ENCODE results near the gene ATG7.

ATG7 gene

GRCh38 chr3:11413071-11413470, 140.9 kb downstream of the ATG7 start:
- Histone ChIP-seq H3K4me1 (ENCODE audit: insufficient read depth, low read length) (no peaks in the 10 kb centered on the region), H3K36me3 (ENCODE audit: insufficient read depth, low read length) (no peaks in the 10 kb centered on the region), H3K9me3 (ENCODE audit: low read length) (no peaks in the 10 kb centered on the region), H3K4me3 (ENCODE audit: low read depth in 1 of 2, low read length in 2 of 2) (no peak overlapping the region), H3K9ac (ENCODE audit: low read length) (no peak overlapping the region), H3K27me3 (ENCODE audit: control insufficient read depth in 1 of 2, insufficient read depth in 2 of 2, low read length in 2 of 2) (no peaks in the 10 kb centered on the region), H3K27ac (ENCODE audit: low read depth, low read length) (no peak overlapping the region)

- no peak overlapping the region for H3K9ac ChIP-seq (ENCODE audit: low read length)
- H3K27ac ChIP-seq (ENCODE audit: low read depth, low read length), result no peak overlapping the region
- H3K4me1 ChIP-seq (ENCODE audit: insufficient read depth, low read length), result no peaks in the 10 kb centered on the region
- H3K36me3 ChIP-seq (ENCODE audit: insufficient read depth, low read length), result no peaks in the 10 kb centered on the region
- no peaks in the 10 kb centered on the region for H3K27me3 ChIP-seq (ENCODE audit: control insufficient read depth in 1 of 2, insufficient read depth in 2 of 2, low read length in 2 of 2)
- H3K4me3 ChIP-seq (ENCODE audit: low read depth in 1 of 2, low read length in 2 of 2), result no peak overlapping the region
- H3K9me3 ChIP-seq (ENCODE audit: low read length), result no peaks in the 10 kb centered on the region
Measured at GRCh38 chr3:11415099-11415498, 142.9 kb downstream of the ATG7 start.

- Histone ChIP-seq H3K9ac (ENCODE audit: low read length) (no peak overlapping the region), H3K9me3 (ENCODE audit: low read length) (no peaks in the 10 kb centered on the region), H3K4me1 (ENCODE audit: insufficient read depth, low read length) (no peaks in the 10 kb centered on the region), H3K4me3 (ENCODE audit: low read depth in 1 of 2, low read length in 2 of 2) (no peak overlapping the region), H3K27me3 (ENCODE audit: control insufficient read depth in 1 of 2, insufficient read depth in 2 of 2, low read length in 2 of 2) (no peaks in the 10 kb centered on the region), H3K27ac (ENCODE audit: low read depth, low read length) (no peak overlapping the region), H3K36me3 (ENCODE audit: insufficient read depth, low read length) (no peaks in the 10 kb centered on the region)
Measured at GRCh38 chr3:11420066-11420465, 147.9 kb downstream of the ATG7 start.

- H3K9me3 ChIP-seq (ENCODE audit: low read length), result no peaks in the 10 kb centered on the region
- no peaks in the 10 kb centered on the region for H3K36me3 ChIP-seq (ENCODE audit: insufficient read depth, low read length)
- no peaks in the 10 kb centered on the region for H3K4me1 ChIP-seq (ENCODE audit: insufficient read depth, low read length)
- H3K27me3 ChIP-seq (ENCODE audit: control insufficient read depth in 1 of 2, insufficient read depth in 2 of 2, low read length in 2 of 2), result no peaks in the 10 kb centered on the region
- no peak overlapping the region for H3K4me3 ChIP-seq (ENCODE audit: low read depth in 1 of 2, low read length in 2 of 2)
- no peak overlapping the region for H3K27ac ChIP-seq (ENCODE audit: low read depth, low read length)
- no peak overlapping the region for H3K9ac ChIP-seq (ENCODE audit: low read length)
Measured at GRCh38 chr3:11422291-11422690, 150.1 kb downstream of the ATG7 start.

GRCh38 chr3:11423868-11424267, 151.7 kb downstream of the ATG7 start:
- Histone ChIP-seq H3K9me3 (ENCODE audit: low read length) (no peaks in the 10 kb centered on the region), H3K36me3 (ENCODE audit: insufficient read depth, low read length) (no peaks in the 10 kb centered on the region), H3K4me3 (ENCODE audit: low read depth in 1 of 2, low read length in 2 of 2) (no peak overlapping the region), H3K27me3 (ENCODE audit: control insufficient read depth in 1 of 2, insufficient read depth in 2 of 2, low read length in 2 of 2) (no peaks in the 10 kb centered on the region), H3K27ac (ENCODE audit: low read depth, low read length) (no peak overlapping the region), H3K9ac (ENCODE audit: low read length) (no peak overlapping the region), H3K4me1 (ENCODE audit: insufficient read depth, low read length) (no peaks in the 10 kb centered on the region)

- Histone ChIP-seq H3K4me1 (ENCODE audit: insufficient read depth, low read length) (no peaks in the 10 kb centered on the region), H3K4me3 (ENCODE audit: low read depth in 1 of 2, low read length in 2 of 2) (no peak overlapping the region), H3K36me3 (ENCODE audit: insufficient read depth, low read length) (no peaks in the 10 kb centered on the region), H3K9ac (ENCODE audit: low read length) (no peak overlapping the region), H3K27ac (ENCODE audit: low read depth, low read length) (no peak overlapping the region), H3K27me3 (ENCODE audit: control insufficient read depth in 1 of 2, insufficient read depth in 2 of 2, low read length in 2 of 2) (no peaks in the 10 kb centered on the region), H3K9me3 (ENCODE audit: low read length) (no peaks in the 10 kb centered on the region)
Measured at GRCh38 chr3:11424277-11424676, 152.1 kb downstream of the ATG7 start.

- Histone ChIP-seq H3K4me1 (ENCODE audit: insufficient read depth, low read length) (peaks cover 10% of the 10 kb centered on the region), H3K9me3 (ENCODE audit: low read length) (no peaks in the 10 kb centered on the region), H3K27me3 (ENCODE audit: control insufficient read depth in 1 of 2, insufficient read depth in 2 of 2, low read length in 2 of 2) (no peaks in the 10 kb centered on the region), H3K4me3 (ENCODE audit: low read depth in 1 of 2, low read length in 2 of 2) (no peak overlapping the region), H3K36me3 (ENCODE audit: insufficient read depth, low read length) (no peaks in the 10 kb centered on the region), H3K27ac (ENCODE audit: low read depth, low read length) (no peak overlapping the region), H3K9ac (ENCODE audit: low read length) (no peak overlapping the region)
Measured at GRCh38 chr3:11430207-11430606, 158.0 kb downstream of the ATG7 start.

- Histone ChIP-seq H3K4me3 (ENCODE audit: low read depth in 1 of 2, low read length in 2 of 2) (no peak overlapping the region), H3K27me3 (ENCODE audit: control insufficient read depth in 1 of 2, insufficient read depth in 2 of 2, low read length in 2 of 2) (no peaks in the 10 kb centered on the region), H3K9ac (ENCODE audit: low read length) (no peak overlapping the region), H3K4me1 (ENCODE audit: insufficient read depth, low read length) (peaks cover 10% of the 10 kb centered on the region), H3K9me3 (ENCODE audit: low read length) (no peaks in the 10 kb centered on the region), H3K27ac (ENCODE audit: low read depth, low read length) (no peak overlapping the region), H3K36me3 (ENCODE audit: insufficient read depth, low read length) (no peaks in the 10 kb centered on the region)
Measured at GRCh38 chr3:11430624-11431023, 158.4 kb downstream of the ATG7 start.

GRCh38 chr3:11431319-11431718, 159.1 kb downstream of the ATG7 start:
- no peaks in the 10 kb centered on the region for H3K36me3 ChIP-seq (ENCODE audit: insufficient read depth, low read length)
- H3K9ac ChIP-seq (ENCODE audit: low read length), result no peak overlapping the region
- H3K4me3 ChIP-seq (ENCODE audit: low read depth in 1 of 2, low read length in 2 of 2), result no peak overlapping the region
- H3K27ac ChIP-seq (ENCODE audit: low read depth, low read length), result no peak overlapping the region
- H3K4me1 ChIP-seq (ENCODE audit: insufficient read depth, low read length), result peaks cover 10% of the 10 kb centered on the region
- no peaks in the 10 kb centered on the region for H3K27me3 ChIP-seq (ENCODE audit: control insufficient read depth in 1 of 2, insufficient read depth in 2 of 2, low read length in 2 of 2)
- H3K9me3 ChIP-seq (ENCODE audit: low read length), result no peaks in the 10 kb centered on the region

GRCh38 chr3:11434017-11434526, 161.9 kb downstream of the ATG7 start:
- H3K4me3 ChIP-seq (ENCODE audit: low read depth in 1 of 2, low read length in 2 of 2), result no peak overlapping the region
- no peak overlapping the region for H3K9ac ChIP-seq (ENCODE audit: low read length)
- peak overlapping the region; percentile 19 for H3K27ac ChIP-seq (ENCODE audit: low read depth, low read length)
- no peaks in the 10 kb centered on the region for H3K9me3 ChIP-seq (ENCODE audit: low read length)
- peaks cover 10% of the 10 kb centered on the region for H3K4me1 ChIP-seq (ENCODE audit: insufficient read depth, low read length)
- no peaks in the 10 kb centered on the region for H3K36me3 ChIP-seq (ENCODE audit: insufficient read depth, low read length)
- no peaks in the 10 kb centered on the region for H3K27me3 ChIP-seq (ENCODE audit: control insufficient read depth in 1 of 2, insufficient read depth in 2 of 2, low read length in 2 of 2)

GRCh38 chr3:11434563-11435096, 162.4 kb downstream of the ATG7 start:
- Histone ChIP-seq H3K4me1 (ENCODE audit: insufficient read depth, low read length) (peaks cover 10% of the 10 kb centered on the region), H3K27ac (ENCODE audit: low read depth, low read length) (no peak overlapping the region), H3K9ac (ENCODE audit: low read length) (no peak overlapping the region), H3K27me3 (ENCODE audit: control insufficient read depth in 1 of 2, insufficient read depth in 2 of 2, low read length in 2 of 2) (no peaks in the 10 kb centered on the region), H3K36me3 (ENCODE audit: insufficient read depth, low read length) (no peaks in the 10 kb centered on the region), H3K4me3 (ENCODE audit: low read depth in 1 of 2, low read length in 2 of 2) (no peak overlapping the region), H3K9me3 (ENCODE audit: low read length) (no peaks in the 10 kb centered on the region)

GRCh38 chr3:11435440-11436165, 163.4 kb downstream of the ATG7 start:
- no peaks in the 10 kb centered on the region for H3K27me3 ChIP-seq (ENCODE audit: control insufficient read depth in 1 of 2, insufficient read depth in 2 of 2, low read length in 2 of 2)
- no peaks in the 10 kb centered on the region for H3K36me3 ChIP-seq (ENCODE audit: insufficient read depth, low read length)
- H3K9me3 ChIP-seq (ENCODE audit: low read length), result no peaks in the 10 kb centered on the region
- H3K4me3 ChIP-seq (ENCODE audit: low read depth in 1 of 2, low read length in 2 of 2), result no peak overlapping the region
- H3K4me1 ChIP-seq (ENCODE audit: insufficient read depth, low read length), result peaks cover 10% of the 10 kb centered on the region
- no peak overlapping the region for H3K9ac ChIP-seq (ENCODE audit: low read length)
- no peak overlapping the region for H3K27ac ChIP-seq (ENCODE audit: low read depth, low read length)
